Measurements from ENCODE around the gene NPHP1. TPM values are rescaled to one million over a fixed set of nuclear protein-coding genes. Genes with fewer than 3 reads are reported as not detected.

The NPHP1 gene
- total RNA-seq, 1 experiment from 2014 or later = 4.8 TPM

Other genes with a start within 250 kb of the NPHP1 start
- gene MALL, start 89.2 kb downstream of the NPHP1 start, total RNA-seq (2014; rRNA removed; shearing (Covaris generic)) = 0.34 TPM in 1 of 2 replicates, not detected in the other
- gene MTLN, start 7.5 kb upstream of the NPHP1 start, total RNA-seq (2014; rRNA removed; shearing (Covaris generic)) = 108 and 131 TPM in 2 replicates